Nephron progenitor cell (in vitro differentiated cells): Measurements from ENCODE around the gene OR2AE1.

Experiments
- DNase-seq: peaks from one replicate; pipeline ENCODE4 v3.0.0; 2021
- H3K27ac Mint-ChIP-seq: 2 replicates; pipeline ENCODE4 v1.8.0; 2021; ENCODE audit warnings: mild to moderate bottlenecking, moderate library complexity, mixed read lengths
- H3K27me3 Mint-ChIP-seq: 2 replicates; pipeline ENCODE4 v1.8.0; 2021; ENCODE audit warnings: mild to moderate bottlenecking, low read depth, mixed read lengths; ENCODE audit not compliant: poor library complexity
- H3K36me3 Mint-ChIP-seq: 2 replicates; pipeline ENCODE4 v1.8.0; 2021; ENCODE audit warnings: low read depth, mixed read lengths
- H3K4me1 Mint-ChIP-seq: 2 replicates; pipeline ENCODE4 v1.8.0; 2021; ENCODE audit warnings: mixed read lengths
- H3K4me3 Mint-ChIP-seq: 2 replicates; pipeline ENCODE4 v1.8.0; 2021; ENCODE audit warnings: mild to moderate bottlenecking, moderate library complexity, mixed read lengths
- H3K9me3 Mint-ChIP-seq: 2 replicates; pipeline ENCODE4 v1.8.0; 2021; ENCODE audit warnings: mild to moderate bottlenecking, moderate library complexity, mixed read lengths
- TF ChIP-seq, protein P1 (sequence below): fragments of 200-600 bp; sonication (generic); IDR thresholded peaks from 2 replicates; pipeline ENCODE4 v1.5.0; 2021; ENCODE audit warnings: antibody characterized with exemption

The OR2AE1 gene

DNA sequence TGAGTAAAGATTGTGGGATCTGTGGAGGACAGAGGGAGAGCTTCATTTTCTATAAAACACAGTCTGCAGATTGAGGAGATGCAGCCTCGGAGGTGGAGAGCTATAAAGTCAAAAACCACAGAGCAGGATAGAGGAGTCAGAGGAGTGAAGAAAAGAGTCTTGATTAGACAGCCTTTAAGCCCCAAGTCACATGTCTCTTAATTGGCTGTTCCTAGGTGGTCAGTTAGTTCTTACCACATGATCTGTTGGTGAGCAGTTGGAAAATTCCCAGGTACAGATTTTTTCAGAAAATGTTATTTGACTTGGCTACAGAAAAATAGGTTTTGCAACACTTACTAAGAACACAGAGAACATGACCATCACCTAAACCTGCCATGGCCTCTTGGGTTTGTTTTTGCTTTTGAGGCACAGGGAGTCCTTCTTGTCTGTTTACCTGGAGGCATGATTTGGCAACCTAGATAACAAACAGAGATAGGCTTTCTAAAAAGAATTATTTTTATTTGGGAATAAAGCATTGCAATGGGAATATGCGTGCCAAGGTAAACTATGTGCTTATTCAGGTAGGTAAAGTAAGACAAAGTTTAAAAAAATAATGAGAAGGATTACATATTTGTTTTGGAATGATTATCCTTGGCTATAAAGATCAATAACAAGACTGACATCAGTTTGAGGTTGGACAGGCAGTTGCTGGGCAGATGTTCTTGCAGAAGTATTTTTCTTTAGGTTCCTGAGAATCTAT is 49.6 kb downstream of the OR2AE1 start:
- Mint-ChIP-seq H3K27ac (no peak overlapping the region), H3K27me3 (no peaks in the 10 kb centered on the region), H3K4me3 (no peak overlapping the region), H3K4me1 (peaks cover 10% of the 10 kb centered on the region), H3K36me3 (no peaks in the 10 kb centered on the region), H3K9me3 (no peaks in the 10 kb centered on the region)
- DNase-seq = no peak
- TF ChIP-seq, protein P1, sequence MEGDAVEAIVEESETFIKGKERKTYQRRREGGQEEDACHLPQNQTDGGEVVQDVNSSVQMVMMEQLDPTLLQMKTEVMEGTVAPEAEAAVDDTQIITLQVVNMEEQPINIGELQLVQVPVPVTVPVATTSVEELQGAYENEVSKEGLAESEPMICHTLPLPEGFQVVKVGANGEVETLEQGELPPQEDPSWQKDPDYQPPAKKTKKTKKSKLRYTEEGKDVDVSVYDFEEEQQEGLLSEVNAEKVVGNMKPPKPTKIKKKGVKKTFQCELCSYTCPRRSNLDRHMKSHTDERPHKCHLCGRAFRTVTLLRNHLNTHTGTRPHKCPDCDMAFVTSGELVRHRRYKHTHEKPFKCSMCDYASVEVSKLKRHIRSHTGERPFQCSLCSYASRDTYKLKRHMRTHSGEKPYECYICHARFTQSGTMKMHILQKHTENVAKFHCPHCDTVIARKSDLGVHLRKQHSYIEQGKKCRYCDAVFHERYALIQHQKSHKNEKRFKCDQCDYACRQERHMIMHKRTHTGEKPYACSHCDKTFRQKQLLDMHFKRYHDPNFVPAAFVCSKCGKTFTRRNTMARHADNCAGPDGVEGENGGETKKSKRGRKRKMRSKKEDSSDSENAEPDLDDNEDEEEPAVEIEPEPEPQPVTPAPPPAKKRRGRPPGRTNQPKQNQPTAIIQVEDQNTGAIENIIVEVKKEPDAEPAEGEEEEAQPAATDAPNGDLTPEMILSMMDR = no peak
